OCI-LY7 (cell line): ENCODE results near the gene KCNN3. TPM values are rescaled to one million over a fixed set of nuclear protein-coding genes. Genes with fewer than 3 reads are reported as not detected.
A peak's percentile ranks its signal among the peaks of the same experiment; 100 is the strongest.

ENCODE experiments used
- BruUV-seq: library from RNA; stranded (reverse); fragments of 400-500 nt; replicated peaks from 2 replicates; lab custom pipeline; 2021; lab: Mats Ljungman, UMichigan
- CTCF ChIA-PET: fragments of 300-600 bp; sonication (Branson Sonifier 250); formaldehyde crosslinking; loops from one replicate; lab custom pipeline; 2022; ENCODE audit warnings: antibody characterized with exemption; ENCODE audit not compliant: unreplicated experiment; lab: Charles Lee
- POLR2A ChIA-PET: fragments of 300-600 bp; sonication (Branson Sonifier 250); formaldehyde crosslinking; loops from one replicate; lab custom pipeline; 2022; ENCODE audit warnings: antibody characterized with exemption; lab: Charles Lee
- DNase-seq: peaks from one replicate; pipeline ENCODE4 v3.0.0-alpha.2; 2015; ENCODE audit warnings: low spot score
- H2AFZ ChIP-seq: fragments of 200-600 bp; sonication (generic), shearing (Covaris generic); 2 replicates; pipeline ENCODE4 v1.6.1; 2014; ENCODE audit warnings: mild to moderate bottlenecking, antibody characterized with exemption, low read length, moderate library complexity
- H3K27ac ChIP-seq: fragments of 200-600 bp; sonication (generic); 2 replicates; pipeline ENCODE4 v1.5.1; 2014; ENCODE audit warnings: mixed run types, low read depth, mild to moderate bottlenecking, moderate library complexity, low read length, inconsistent platforms; ENCODE audit not compliant: poor library complexity, severe bottlenecking
- H3K36me3 ChIP-seq: fragments of 200-600 bp; sonication (generic); 2 replicates; pipeline ENCODE4 v1.6.1; 2014; ENCODE audit warnings: mild to moderate bottlenecking, antibody characterized with exemption, low read length, moderate library complexity, mixed read lengths; ENCODE audit not compliant: insufficient read depth
- H3K4me1 ChIP-seq: fragments of 200-600 bp; sonication (generic); 2 replicates; pipeline ENCODE4 v1.5.1; 2014; ENCODE audit warnings: mild to moderate bottlenecking, low read length; ENCODE audit not compliant: insufficient read depth, poor library complexity, severe bottlenecking
- H3K4me2 ChIP-seq: fragments of 200-600 bp; sonication (generic); 2 replicates; pipeline ENCODE4 v1.6.1; 2014; ENCODE audit warnings: mild to moderate bottlenecking, low read length
- H3K4me3 ChIP-seq: fragments of 200-600 bp; sonication (generic); 2 replicates; pipeline ENCODE4 v1.5.1; 2014; ENCODE audit warnings: mild to moderate bottlenecking, low read depth, low read length; ENCODE audit not compliant: poor library complexity, severe bottlenecking
- H3K79me2 ChIP-seq: fragments of 200-600 bp; sonication (generic); 2 replicates; pipeline ENCODE4 v1.6.1; 2016; ENCODE audit warnings: low read depth, mild to moderate bottlenecking, low read length, moderate library complexity, mixed read lengths; ENCODE audit not compliant: insufficient read depth
- H3K9me2 ChIP-seq: fragments of 200-600 bp; sonication (generic); 2 replicates; pipeline ENCODE4 v1.6.1; 2016; ENCODE audit warnings: mild to moderate bottlenecking, low read length, mixed read lengths; ENCODE audit not compliant: insufficient read depth
- H3K9me3 ChIP-seq: fragments of 200-600 bp; sonication (generic); 2 replicates; pipeline ENCODE4 v1.6.1; 2014; ENCODE audit warnings: mild to moderate bottlenecking, mixed run types, low read length, mixed read lengths
- H4K20me1 ChIP-seq: fragments of 200-600 bp; sonication (generic); 2 replicates; pipeline ENCODE4 v1.6.1; 2014; ENCODE audit warnings: mild to moderate bottlenecking, antibody characterized with exemption, low read length, moderate library complexity, mixed read lengths; ENCODE audit not compliant: insufficient read depth
- EZH2phosphoT487 ChIP-seq: fragments of 200-600 bp; sonication (generic); IDR thresholded peaks from 2 replicates; pipeline ENCODE4 v1.6.1; 2018; ENCODE audit warnings: low read depth, borderline replicate concordance, mild to moderate bottlenecking, mixed run types, antibody characterized with exemption, low read length, moderate library complexity, mixed read lengths
- intact Hi-C: fragments of 100-400 bp; cut with micrococcal nuclease; formaldehyde crosslinking; loops from one replicate; pipeline ENCODE4 v1.10.0; 2022; ENCODE audit not compliant: unreplicated experiment
- total RNA-seq, 2 experiments: library from RNA; depleted of rRNA in 1 of 2; stranded (reverse); fragments of >200 nt in 1 of 2; shearing (Covaris generic) in 1 of 2; gene quantifications; 2 replicates each; pipeline ENCODE4 v1.2.3, GENCODE V29; 2014 to 2022
- TF ChIP-seq, protein P1 (sequence below): fragments of 200-600 bp; sonication (generic); conservative IDR thresholded peaks from 2 replicates; pipeline ENCODE4 v1.5.1; 2014; ENCODE audit warnings: mild to moderate bottlenecking, antibody characterized with exemption, low read length, moderate library complexity, mixed read lengths

Gene KCNN3
- total RNA-seq, 2 experiments from 2014 or later: 14.8 to 50.8 TPM

DNA sequence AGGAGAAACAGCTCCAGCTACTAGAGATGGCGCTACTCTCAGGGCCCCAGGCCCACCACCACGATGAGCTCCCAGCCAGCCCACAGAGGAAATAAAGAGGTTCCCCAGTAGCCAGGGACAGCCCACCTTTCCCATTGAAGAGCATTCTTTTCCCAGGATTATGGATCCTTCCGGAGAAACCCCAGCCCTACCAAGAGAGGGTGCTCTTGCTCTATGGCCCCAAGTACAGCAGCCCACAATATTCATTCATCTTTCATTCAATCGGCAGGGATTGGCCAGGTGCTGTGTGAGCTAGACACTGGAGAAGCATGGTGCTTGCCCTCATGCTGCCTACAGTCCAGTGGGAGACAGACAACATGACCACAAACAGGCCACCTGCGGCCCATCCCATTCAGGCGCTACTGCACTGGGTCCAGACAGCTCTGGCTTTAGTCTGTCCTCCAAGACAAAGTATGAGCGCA lies 36.6 kb upstream of the KCNN3 start:
- no peak overlapping the region for H2AFZ ChIP-seq
- CTCF ChIA-PET: no interaction called here

DNA sequence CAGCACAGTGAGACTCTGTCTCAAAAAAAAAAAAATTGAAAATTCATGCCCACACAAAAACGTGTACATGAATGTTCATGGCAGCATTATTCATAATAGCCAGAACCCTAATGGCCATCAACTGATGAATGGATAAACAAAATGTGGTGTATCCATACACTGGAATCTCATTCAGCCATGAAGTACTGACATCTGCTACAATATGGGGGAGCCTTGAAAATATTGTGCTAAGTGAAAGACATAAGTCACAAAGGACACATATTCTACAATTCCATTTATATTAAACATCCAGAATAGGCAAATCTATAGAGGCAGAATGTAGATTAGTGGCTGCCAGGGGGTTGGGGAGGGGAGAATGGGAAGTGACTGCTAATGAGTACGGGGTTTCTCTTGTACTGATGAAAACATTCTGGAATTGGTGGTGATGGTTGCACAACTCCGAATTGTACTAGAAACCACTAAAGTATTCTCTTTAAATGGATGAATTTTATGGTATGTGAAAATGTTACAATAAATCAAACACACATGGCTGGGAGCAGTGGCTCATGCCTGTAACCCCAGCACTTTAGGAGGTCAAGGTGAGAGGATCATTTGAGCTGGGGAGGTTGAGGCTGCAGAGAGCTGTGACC lies 33.0 kb upstream of the KCNN3 start:
- TF ChIP-seq, protein P1, sequence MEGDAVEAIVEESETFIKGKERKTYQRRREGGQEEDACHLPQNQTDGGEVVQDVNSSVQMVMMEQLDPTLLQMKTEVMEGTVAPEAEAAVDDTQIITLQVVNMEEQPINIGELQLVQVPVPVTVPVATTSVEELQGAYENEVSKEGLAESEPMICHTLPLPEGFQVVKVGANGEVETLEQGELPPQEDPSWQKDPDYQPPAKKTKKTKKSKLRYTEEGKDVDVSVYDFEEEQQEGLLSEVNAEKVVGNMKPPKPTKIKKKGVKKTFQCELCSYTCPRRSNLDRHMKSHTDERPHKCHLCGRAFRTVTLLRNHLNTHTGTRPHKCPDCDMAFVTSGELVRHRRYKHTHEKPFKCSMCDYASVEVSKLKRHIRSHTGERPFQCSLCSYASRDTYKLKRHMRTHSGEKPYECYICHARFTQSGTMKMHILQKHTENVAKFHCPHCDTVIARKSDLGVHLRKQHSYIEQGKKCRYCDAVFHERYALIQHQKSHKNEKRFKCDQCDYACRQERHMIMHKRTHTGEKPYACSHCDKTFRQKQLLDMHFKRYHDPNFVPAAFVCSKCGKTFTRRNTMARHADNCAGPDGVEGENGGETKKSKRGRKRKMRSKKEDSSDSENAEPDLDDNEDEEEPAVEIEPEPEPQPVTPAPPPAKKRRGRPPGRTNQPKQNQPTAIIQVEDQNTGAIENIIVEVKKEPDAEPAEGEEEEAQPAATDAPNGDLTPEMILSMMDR: no peak
- TF ChIP-seq EZH2phosphoT487: no peak
- Histone ChIP-seq H3K27ac (no peak overlapping the region), H3K4me2 (no peak overlapping the region), H3K79me2 (no peaks in the 10 kb centered on the region), H2AFZ (no peak overlapping the region), H3K4me3 (no peak overlapping the region), H3K9me3 (no peaks in the 10 kb centered on the region), H3K36me3 (no peaks in the 10 kb centered on the region), H3K9me2 (no peaks in the 10 kb centered on the region), H4K20me1 (no peaks in the 10 kb centered on the region), H3K4me1 (no peaks in the 10 kb centered on the region)
- no peak for DNase-seq
- no TSS peak for BruUV-seq
- ChIA-PET POLR2A (no interaction called here), CTCF (no interaction called here)
- intact Hi-C loops: no loop called here

More for the DNA sequence above, 36.6 kb upstream of the KCNN3 start:
- Histone ChIP-seq H3K9me2 (no peaks in the 10 kb centered on the region), H3K79me2 (no peaks in the 10 kb centered on the region), H3K9me3 (no peaks in the 10 kb centered on the region), H3K4me1 (no peaks in the 10 kb centered on the region), H4K20me1 (no peaks in the 10 kb centered on the region), H3K36me3 (no peaks in the 10 kb centered on the region), H3K27ac (no peak overlapping the region), H3K4me2 (no peak overlapping the region), H3K4me3 (no peak overlapping the region)
- no peak for DNase-seq
- no peak for TF ChIP-seq EZH2phosphoT487
- TF ChIP-seq, protein P1: peak; percentile 46
- POLR2A ChIA-PET: interaction anchor here (0.5 to 0.6 kb wide), 2 partner anchors 1248 to 1318 kb away, joined by 3 to 4 read pairs; no protein-coding TSS in a partner anchor
- no TSS peak for BruUV-seq
- intact Hi-C loops: no loop called here

DNA sequence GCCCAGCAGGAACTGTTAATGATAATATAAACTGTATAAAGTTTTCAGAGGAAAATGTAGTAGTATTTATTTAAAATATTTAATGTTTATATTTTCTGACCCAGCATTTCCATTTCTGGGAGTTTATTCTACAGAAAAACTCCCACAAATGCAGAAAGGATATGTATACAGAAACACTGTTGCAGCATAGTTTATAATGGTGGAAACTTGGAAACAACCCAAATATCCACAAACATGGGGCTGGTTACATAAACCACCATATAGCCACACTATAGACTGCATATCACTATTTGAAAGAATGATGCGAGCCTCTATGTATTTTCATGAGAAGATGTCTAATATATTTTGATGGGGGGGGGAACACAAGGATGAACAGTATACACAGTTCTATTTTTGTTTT lies 31.5 kb upstream of the KCNN3 start:
- BruUV-seq: no TSS peak
- DNase-seq: no peak
- CTCF ChIA-PET: no interaction called here
- Histone ChIP-seq H3K27ac (no peak overlapping the region), H3K36me3 (no peaks in the 10 kb centered on the region), H3K9me2 (no peaks in the 10 kb centered on the region), H2AFZ (no peak overlapping the region), H3K79me2 (no peaks in the 10 kb centered on the region), H3K9me3 (no peaks in the 10 kb centered on the region), H3K4me1 (no peaks in the 10 kb centered on the region), H3K4me2 (no peak overlapping the region), H3K4me3 (no peak overlapping the region), H4K20me1 (no peaks in the 10 kb centered on the region)
- intact Hi-C loops: no loop called here
- TF ChIP-seq EZH2phosphoT487: no peak
- POLR2A ChIA-PET: no interaction called here
